ENCODE measurements around the gene JARID2. TPM values are rescaled to one million over a fixed set of nuclear protein-coding genes. Genes with fewer than 3 reads are reported as not detected.

The JARID2 gene
- total RNA-seq, 2 donors from 2014 or later, result 8.3 to 12.8 TPM

- Histone ChIP-seq H3K27me3 (replicated peaks; ENCODE audit: insufficient read depth) (no peaks in the 10 kb centered on the region), H3K27ac (no peak overlapping the region), H3K4me3 (no peak overlapping the region), H3K9me3 (no peaks in the 10 kb centered on the region), H3K4me1 (ENCODE audit: control insufficient read depth in 1 of 2, low read depth in 2 of 2) (peaks cover 9 to 42% of the 10 kb centered on the region in 2 donors), H3K36me3 (no peaks in the 10 kb centered on the region)
- TF ChIP-seq, protein P1, sequence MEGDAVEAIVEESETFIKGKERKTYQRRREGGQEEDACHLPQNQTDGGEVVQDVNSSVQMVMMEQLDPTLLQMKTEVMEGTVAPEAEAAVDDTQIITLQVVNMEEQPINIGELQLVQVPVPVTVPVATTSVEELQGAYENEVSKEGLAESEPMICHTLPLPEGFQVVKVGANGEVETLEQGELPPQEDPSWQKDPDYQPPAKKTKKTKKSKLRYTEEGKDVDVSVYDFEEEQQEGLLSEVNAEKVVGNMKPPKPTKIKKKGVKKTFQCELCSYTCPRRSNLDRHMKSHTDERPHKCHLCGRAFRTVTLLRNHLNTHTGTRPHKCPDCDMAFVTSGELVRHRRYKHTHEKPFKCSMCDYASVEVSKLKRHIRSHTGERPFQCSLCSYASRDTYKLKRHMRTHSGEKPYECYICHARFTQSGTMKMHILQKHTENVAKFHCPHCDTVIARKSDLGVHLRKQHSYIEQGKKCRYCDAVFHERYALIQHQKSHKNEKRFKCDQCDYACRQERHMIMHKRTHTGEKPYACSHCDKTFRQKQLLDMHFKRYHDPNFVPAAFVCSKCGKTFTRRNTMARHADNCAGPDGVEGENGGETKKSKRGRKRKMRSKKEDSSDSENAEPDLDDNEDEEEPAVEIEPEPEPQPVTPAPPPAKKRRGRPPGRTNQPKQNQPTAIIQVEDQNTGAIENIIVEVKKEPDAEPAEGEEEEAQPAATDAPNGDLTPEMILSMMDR (IDR thresholded peaks at IDR 0.05), result no peak
- no peak for ATAC-seq (ENCODE audit: insufficient number of reproducible peaks, low FRiP score, low read depth)
- no peak for DNase-seq (ENCODE audit: low spot score)
These were observed 24.5 kb downstream of the JARID2 start for GRCh38 chr6:15270402-15270801.

DNA sequence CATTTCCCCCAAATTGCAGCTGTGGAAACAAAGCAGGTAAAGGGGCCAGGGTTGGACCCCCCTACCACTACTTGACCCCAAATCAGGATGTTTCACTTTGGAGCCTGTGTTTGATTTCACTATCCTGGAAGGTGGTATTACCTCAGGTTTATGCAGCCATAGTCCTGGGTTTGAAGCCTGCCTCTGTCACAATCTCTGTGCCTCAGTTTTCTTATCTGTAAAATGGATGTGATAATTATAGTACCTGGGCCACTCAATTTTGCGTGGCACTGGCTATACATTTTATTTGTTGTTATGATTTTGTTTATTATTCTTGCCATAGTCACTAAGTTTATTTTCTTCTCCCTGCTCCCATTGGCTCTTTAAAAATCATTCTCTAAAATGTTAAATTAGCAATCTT lies 26.7 kb downstream of the JARID2 start:
- TF ChIP-seq, protein P1 (IDR thresholded peaks at IDR 0.05), result no peak
- Histone ChIP-seq H3K4me3 (no peak overlapping the region), H3K4me1 (ENCODE audit: control insufficient read depth in 1 of 2, low read depth in 2 of 2) (peaks cover 0 to 26% of the 10 kb centered on the region in 2 donors), H3K36me3 (no peaks in the 10 kb centered on the region), H3K27ac (no peak overlapping the region), H3K9me3 (no peaks in the 10 kb centered on the region), H3K27me3 (replicated peaks; ENCODE audit: insufficient read depth) (no peaks in the 10 kb centered on the region)
- no peak for ATAC-seq (ENCODE audit: insufficient number of reproducible peaks, low FRiP score, low read depth)
- DNase-seq (ENCODE audit: low spot score), result no peak

DNA sequence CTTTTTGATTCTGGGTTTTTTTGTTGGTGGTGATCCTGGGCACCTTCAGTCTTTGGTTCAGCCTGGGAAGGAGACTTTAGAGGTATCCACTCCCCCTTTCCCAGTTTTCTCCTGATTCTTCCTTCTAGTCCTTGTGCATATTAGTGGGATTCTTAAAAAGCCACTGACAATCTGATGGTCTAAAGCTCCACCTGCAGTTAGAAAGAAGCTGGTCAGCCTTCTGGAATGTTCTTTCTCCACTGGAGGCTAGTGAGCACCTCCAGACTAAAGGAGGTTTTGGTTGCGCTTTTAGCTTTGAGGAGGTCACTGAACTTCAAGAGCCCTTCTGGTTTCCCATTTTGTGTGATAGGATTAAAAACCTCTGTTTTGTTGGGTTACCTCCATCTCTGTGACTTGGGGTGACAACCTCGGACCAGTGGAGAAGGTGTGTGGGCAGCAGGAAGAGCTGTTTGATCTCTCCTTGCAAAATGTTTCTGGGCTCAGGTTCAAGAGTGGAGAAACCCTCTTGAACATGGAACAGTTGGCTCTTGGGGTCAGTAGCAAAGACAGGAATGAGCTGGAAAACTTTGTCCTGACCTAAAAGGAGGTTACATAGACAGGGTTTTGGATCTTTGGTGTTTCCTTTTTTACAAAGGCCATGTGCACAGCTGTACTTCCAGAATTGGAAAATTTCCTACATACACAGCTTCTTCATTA lies 29.0 kb downstream of the JARID2 start:
- Histone ChIP-seq H3K9me3 (no peaks in the 10 kb centered on the region), H3K27ac (no peak overlapping the region), H3K27me3 (replicated peaks; ENCODE audit: insufficient read depth) (no peaks in the 10 kb centered on the region), H3K36me3 (no peaks in the 10 kb centered on the region), H3K4me3 (no peak overlapping the region), H3K4me1 (ENCODE audit: control insufficient read depth in 1 of 2, low read depth in 2 of 2) (peaks cover 2 to 25% of the 10 kb centered on the region in 2 donors)
- TF ChIP-seq, protein P1 (IDR thresholded peaks at IDR 0.05), result no peak
- no peak for ATAC-seq (ENCODE audit: insufficient number of reproducible peaks, low FRiP score, low read depth)
- no peak for DNase-seq (ENCODE audit: low spot score)

DNA sequence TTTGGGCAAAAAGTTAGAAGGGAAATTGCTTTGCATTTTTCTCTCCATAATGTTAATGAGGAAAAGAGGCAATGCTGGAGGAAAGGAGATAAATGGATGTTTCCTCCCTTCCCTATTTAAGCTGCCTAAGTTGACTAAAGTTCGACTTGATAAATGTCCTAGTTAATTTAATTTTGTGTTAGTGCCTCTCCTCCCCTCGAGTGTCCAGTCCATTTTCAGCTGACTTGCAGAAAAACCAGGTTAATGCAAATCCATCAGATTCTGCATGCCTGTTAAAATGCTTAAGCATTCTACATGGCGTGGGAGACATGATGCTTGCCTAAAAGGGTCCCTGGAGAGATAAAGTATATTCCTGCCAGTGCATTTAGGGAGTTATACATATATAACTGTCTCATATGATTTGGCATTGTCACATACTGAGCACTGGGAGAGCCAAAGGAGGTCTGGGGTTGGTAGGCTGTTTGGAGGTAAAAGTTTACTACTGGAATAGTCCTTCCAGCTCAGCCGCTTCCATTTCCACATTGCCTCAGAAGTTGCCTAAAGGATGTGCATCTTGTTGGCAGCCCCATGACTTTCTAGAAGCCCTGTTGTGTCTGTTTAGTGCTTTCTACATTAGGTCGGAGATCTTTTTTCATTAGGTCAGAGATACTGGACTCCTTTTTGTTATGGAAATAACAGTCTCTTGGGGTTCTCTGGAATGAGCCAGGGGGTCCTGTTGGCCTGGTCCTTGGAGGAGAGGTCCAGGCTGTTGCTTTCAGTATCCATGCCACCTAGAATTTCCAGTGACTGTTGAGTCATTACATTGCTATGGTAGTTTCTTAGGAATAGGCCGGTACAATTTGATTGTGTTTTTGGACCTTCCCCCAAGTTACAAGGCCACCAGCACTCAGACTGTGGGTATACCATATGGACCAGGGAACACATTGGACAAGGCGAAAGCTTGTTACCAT lies 30.4 kb downstream of the JARID2 start:
- no peaks in the 10 kb centered on the region for H3K9me3 ChIP-seq
- no peaks in the 10 kb centered on the region for H3K27me3 ChIP-seq (replicated peaks; ENCODE audit: insufficient read depth)
- ATAC-seq (ENCODE audit: insufficient number of reproducible peaks, low FRiP score, low read depth) (no peak), DNase-seq (ENCODE audit: low spot score) (no peak)
- H3K4me1 ChIP-seq (ENCODE audit: control insufficient read depth in 1 of 2, low read depth in 2 of 2), result peaks cover 11 to 25% of the 10 kb centered on the region in 2 donors
- H3K4me3 ChIP-seq, result no peak overlapping the region
- no peaks in the 10 kb centered on the region for H3K36me3 ChIP-seq
- H3K27ac ChIP-seq, result no peak overlapping the region
- TF ChIP-seq, protein P1 (IDR thresholded peaks at IDR 0.05), result no peak

DNA sequence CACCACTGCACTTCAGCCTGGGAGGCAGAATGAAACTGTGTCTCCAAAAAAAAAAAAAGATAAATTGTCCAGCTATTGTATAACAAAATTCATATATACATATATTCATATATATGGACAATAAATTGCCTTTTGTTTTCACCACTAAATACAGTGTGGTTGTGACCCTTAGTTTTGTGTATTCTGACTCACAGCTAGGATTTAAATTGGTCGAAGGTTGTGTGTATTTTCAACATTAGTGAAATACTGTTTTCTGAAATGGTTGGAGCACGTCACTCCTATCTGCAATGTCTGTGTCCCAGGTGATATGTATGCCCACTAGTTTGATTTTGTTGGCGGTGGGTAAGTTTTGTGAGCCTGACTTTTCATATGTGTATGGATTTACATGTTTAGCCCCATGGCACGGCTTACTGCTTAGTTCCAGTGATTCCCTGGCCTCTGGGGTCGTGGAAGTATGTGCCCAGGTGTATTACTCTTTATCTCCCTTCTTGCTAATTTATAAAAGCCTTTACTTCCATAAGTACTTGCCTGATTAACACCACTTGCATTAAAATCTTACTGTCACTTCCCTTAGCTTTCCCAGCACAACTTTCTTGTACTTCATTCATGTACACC lies 33.3 kb downstream of the JARID2 start:
- no peaks in the 10 kb centered on the region for H3K27me3 ChIP-seq (replicated peaks; ENCODE audit: insufficient read depth)
- no peak overlapping the region for H3K4me3 ChIP-seq
- TF ChIP-seq, protein P1 (IDR thresholded peaks at IDR 0.05), result no peak
- ATAC-seq (ENCODE audit: insufficient number of reproducible peaks, low FRiP score, low read depth) (no peak), DNase-seq (ENCODE audit: low spot score) (no peak)
- H3K4me1 ChIP-seq (ENCODE audit: control insufficient read depth in 1 of 2, low read depth in 2 of 2), result peaks cover 11 to 35% of the 10 kb centered on the region in 2 donors
- no peaks in the 10 kb centered on the region for H3K36me3 ChIP-seq
- H3K9me3 ChIP-seq, result no peaks in the 10 kb centered on the region
- H3K27ac ChIP-seq, result no peak overlapping the region

Data from thoracic aorta (tissue), 2 donors.